ENCODE measurements around the gene PDE1A.

Gene PDE1A

GRCh38 chr2:182228741-182229140 lies 198.1 kb downstream of the PDE1A start:
- TF ChIP-seq POLR2AphosphoS5 (IDR thresholded peaks at IDR 0.05; ENCODE audit: low read depth, low read length), result no peak
- no peak for TF ChIP-seq TAF1 (IDR thresholded peaks at IDR 0.05; ENCODE audit: borderline replicate concordance, insufficient read depth, low read length)
- TF ChIP-seq FOXP2 (optimal IDR thresholded peaks at IDR 0.05; ENCODE audit: borderline replicate concordance, extremely low read depth, extremely low read length, insufficient read depth), result no peak
- TF ChIP-seq, protein P1, sequence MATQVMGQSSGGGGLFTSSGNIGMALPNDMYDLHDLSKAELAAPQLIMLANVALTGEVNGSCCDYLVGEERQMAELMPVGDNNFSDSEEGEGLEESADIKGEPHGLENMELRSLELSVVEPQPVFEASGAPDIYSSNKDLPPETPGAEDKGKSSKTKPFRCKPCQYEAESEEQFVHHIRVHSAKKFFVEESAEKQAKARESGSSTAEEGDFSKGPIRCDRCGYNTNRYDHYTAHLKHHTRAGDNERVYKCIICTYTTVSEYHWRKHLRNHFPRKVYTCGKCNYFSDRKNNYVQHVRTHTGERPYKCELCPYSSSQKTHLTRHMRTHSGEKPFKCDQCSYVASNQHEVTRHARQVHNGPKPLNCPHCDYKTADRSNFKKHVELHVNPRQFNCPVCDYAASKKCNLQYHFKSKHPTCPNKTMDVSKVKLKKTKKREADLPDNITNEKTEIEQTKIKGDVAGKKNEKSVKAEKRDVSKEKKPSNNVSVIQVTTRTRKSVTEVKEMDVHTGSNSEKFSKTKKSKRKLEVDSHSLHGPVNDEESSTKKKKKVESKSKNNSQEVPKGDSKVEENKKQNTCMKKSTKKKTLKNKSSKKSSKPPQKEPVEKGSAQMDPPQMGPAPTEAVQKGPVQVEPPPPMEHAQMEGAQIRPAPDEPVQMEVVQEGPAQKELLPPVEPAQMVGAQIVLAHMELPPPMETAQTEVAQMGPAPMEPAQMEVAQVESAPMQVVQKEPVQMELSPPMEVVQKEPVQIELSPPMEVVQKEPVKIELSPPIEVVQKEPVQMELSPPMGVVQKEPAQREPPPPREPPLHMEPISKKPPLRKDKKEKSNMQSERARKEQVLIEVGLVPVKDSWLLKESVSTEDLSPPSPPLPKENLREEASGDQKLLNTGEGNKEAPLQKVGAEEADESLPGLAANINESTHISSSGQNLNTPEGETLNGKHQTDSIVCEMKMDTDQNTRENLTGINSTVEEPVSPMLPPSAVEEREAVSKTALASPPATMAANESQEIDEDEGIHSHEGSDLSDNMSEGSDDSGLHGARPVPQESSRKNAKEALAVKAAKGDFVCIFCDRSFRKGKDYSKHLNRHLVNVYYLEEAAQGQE (IDR thresholded peaks at IDR 0.05; ENCODE audit: insufficient read depth in 1 of 2, low read depth in 2 of 2, low read length in 2 of 2), result no peak
- TF ChIP-seq SIN3A (IDR thresholded peaks at IDR 0.05; ENCODE audit: borderline replicate concordance, insufficient read depth, low read length), result no peak

- TF ChIP-seq SIN3A (IDR thresholded peaks at IDR 0.05; ENCODE audit: borderline replicate concordance, insufficient read depth, low read length) (no peak), FOXP2 (optimal IDR thresholded peaks at IDR 0.05; ENCODE audit: borderline replicate concordance, extremely low read depth, extremely low read length, insufficient read depth) (no peak), POLR2AphosphoS5 (IDR thresholded peaks at IDR 0.05; ENCODE audit: low read depth, low read length) (no peak), TAF1 (IDR thresholded peaks at IDR 0.05; ENCODE audit: borderline replicate concordance, insufficient read depth, low read length) (no peak)
- TF ChIP-seq, protein P1 (IDR thresholded peaks at IDR 0.05; ENCODE audit: insufficient read depth in 1 of 2, low read depth in 2 of 2, low read length in 2 of 2), result no peak
These were observed 198.8 kb downstream of the PDE1A start for GRCh38 chr2:182228073-182228473.

DNA sequence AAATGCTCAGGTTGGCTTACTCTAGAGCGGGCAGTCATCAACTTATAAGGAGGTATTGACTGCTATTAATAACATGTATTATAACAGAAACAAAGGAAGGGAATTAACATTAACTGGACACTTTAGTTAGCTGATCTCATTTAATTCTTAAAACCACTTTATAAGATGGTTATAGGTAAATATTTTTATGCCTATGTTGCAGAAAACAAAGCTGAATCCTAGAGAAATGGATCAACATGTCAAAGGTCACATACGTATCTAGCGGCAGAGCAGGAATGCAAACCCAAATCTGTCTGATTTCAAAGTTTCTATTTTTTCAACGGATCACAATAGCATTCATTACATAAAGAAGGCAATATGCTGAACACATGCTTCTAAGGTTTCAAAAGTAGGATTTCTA lies 200.0 kb downstream of the PDE1A start:
- no peak for TF ChIP-seq SIN3A (IDR thresholded peaks at IDR 0.05; ENCODE audit: borderline replicate concordance, insufficient read depth, low read length)
- TF ChIP-seq, protein P1 (IDR thresholded peaks at IDR 0.05; ENCODE audit: insufficient read depth in 1 of 2, low read depth in 2 of 2, low read length in 2 of 2), result no peak
- TF ChIP-seq POLR2AphosphoS5 (IDR thresholded peaks at IDR 0.05; ENCODE audit: low read depth, low read length), result no peak
- no peak for TF ChIP-seq TAF1 (IDR thresholded peaks at IDR 0.05; ENCODE audit: borderline replicate concordance, insufficient read depth, low read length)
- no peak for TF ChIP-seq FOXP2 (optimal IDR thresholded peaks at IDR 0.05; ENCODE audit: borderline replicate concordance, extremely low read depth, extremely low read length, insufficient read depth)

DNA sequence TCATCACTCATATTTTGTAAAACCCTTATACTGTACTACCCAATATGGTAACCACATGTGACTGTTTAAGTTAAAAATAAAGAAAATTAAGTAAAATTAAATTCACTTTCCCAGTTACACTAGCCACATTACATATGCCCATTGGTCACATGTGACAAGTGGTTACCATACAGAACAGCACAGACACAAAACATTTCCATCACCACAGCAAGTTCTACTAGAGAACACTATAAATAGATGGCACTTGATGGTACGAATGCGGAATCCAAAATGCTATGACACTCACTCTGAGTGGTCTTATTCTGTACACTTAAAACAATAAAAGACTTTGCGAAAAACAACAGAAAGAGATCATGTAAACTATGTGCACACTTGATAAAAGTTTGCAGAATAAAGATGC lies 202.2 kb downstream of the PDE1A start:
- no peak for TF ChIP-seq SIN3A (IDR thresholded peaks at IDR 0.05; ENCODE audit: borderline replicate concordance, insufficient read depth, low read length)
- no peak for TF ChIP-seq POLR2AphosphoS5 (IDR thresholded peaks at IDR 0.05; ENCODE audit: low read depth, low read length)
- TF ChIP-seq, protein P1 (IDR thresholded peaks at IDR 0.05; ENCODE audit: insufficient read depth in 1 of 2, low read depth in 2 of 2, low read length in 2 of 2), result no peak
- no peak for TF ChIP-seq TAF1 (IDR thresholded peaks at IDR 0.05; ENCODE audit: borderline replicate concordance, insufficient read depth, low read length)
- TF ChIP-seq FOXP2 (optimal IDR thresholded peaks at IDR 0.05; ENCODE audit: borderline replicate concordance, extremely low read depth, extremely low read length, insufficient read depth), result no peak

DNA sequence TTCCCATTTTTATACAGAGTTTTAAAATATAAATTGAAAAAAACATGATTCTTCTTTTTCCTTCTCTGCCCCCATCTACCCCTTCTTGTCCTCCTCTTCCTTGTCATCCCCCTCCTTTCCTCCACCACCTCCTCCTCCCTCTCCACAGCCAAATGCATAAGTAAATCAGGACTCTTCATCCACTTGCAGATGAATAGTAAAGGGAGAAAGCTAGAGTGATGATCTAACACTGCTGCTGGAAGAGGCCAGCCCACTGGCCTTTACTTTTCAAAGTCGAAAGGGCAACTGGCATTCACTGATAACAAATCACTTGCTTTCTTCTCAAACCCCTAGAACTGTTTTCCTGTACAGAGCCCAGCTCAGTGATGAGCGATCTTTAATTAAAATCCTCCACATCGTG lies 205.8 kb downstream of the PDE1A start:
- TF ChIP-seq TAF1 (IDR thresholded peaks at IDR 0.05; ENCODE audit: borderline replicate concordance, insufficient read depth, low read length), result no peak
- TF ChIP-seq, protein P1 (IDR thresholded peaks at IDR 0.05; ENCODE audit: insufficient read depth in 1 of 2, low read depth in 2 of 2, low read length in 2 of 2), result no peak
